GM21526 (cell line): Measurements from ENCODE around the gene OR2J3.
"Not testable (repeated sequence)": the region's sequence is repeated elsewhere in the genome, so short reads cannot be mapped to it uniquely, and the experiment has no call there.

ENCODE experiments used
- ATAC-seq: cut with Tn5 transposase; IDR thresholded peaks from one replicate; pipeline ENCODE4 v1.9.1; 2021; ENCODE audit warnings: moderate library complexity; ENCODE audit not compliant: unreplicated experiment, low FRiP score

Gene OR2J3

DNA sequence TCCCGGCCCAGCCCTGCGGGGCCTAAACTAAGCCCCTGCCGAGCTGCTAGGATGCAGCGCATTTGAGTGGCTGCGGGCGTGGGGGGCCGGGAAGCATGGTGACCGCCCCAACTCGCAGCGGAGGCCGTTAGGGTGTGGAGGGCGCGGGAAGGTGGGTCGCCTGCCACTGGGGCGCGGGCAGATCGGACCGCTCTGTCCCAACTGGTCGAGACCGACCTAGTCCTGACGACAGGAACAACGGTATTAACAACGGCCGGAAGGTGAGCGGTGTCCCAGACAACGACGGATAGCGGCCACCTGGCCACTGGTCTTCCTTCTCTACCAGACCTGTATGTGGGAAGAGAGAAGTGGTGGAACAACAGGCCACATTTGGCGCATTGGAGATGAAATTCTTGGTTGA lies 52.1 kb downstream of the OR2J3 start:
- ATAC-seq: not testable (repeated sequence)
